Measurements from ENCODE around the gene FILIP1. TPM values are rescaled to one million over a fixed set of nuclear protein-coding genes. Genes with fewer than 3 reads are reported as not detected.

FILIP1 gene
- total and polyA plus RNA-seq, 4 donors: 2.0 to 10.4 (median 5.4) TPM

DNA sequence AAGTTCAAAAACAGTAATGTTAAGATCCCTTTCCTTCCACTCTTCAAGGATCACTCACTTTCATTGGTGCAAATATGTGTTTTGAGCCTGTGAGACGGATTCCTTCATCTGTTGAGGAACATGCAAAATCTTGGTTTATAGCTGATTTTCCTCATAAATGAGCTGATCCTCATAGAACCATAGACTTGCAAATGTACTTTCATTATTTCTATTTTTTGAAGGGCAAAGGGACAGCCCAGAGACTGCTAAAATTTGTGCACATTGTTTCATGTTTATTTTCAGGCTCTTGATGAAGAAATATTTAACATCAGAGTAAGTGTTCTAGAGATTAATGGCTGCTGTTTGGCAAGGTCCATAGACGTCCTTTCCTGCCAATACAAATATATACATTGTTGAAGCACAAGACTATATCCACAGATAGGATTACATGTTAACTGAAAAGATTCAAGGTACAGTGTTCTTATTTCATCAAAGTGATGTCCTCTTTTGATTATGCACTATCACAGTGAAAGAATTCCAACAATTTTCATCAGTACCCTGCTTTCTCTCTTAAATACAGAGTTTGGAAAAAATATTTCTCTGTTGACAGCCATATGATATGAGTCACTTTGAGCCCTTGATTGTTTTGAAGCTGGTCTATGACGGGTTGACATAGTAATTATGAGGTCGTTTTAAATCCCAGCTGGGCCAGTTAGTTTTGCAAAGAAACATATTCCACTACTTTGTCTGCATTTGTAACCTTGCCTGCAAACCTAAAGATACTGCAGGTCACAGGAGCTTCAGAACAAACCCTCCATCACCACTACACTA is 95.7 kb downstream of the FILIP1 start:
- no peak overlapping the region for H3K27ac ChIP-seq (ENCODE audit: low read depth, low read length)
- no peak overlapping the region for H3K4me3 ChIP-seq (ENCODE audit: low read depth, low read length)
- H3K36me3 ChIP-seq (ENCODE audit: control insufficient read depth, insufficient read depth, low read length): no peaks in the 10 kb centered on the region
- WGBS (ENCODE audit: insufficient coverage): no CpG with 5 or more reads among the region's 4 CpGs
- H3K27me3 ChIP-seq (ENCODE audit: control insufficient read depth, insufficient read depth, low read length): no peaks in the 10 kb centered on the region
- no peak for DNase-seq (ENCODE audit: low read depth in 4 of 6, low spot score in 6 of 6)
- H3K4me1 ChIP-seq (ENCODE audit: control insufficient read depth, insufficient read depth, low read length): no peaks in the 10 kb centered on the region
- H3K9me3 ChIP-seq (ENCODE audit: control insufficient read depth, insufficient read depth, low read length): no peaks in the 10 kb centered on the region

DNA sequence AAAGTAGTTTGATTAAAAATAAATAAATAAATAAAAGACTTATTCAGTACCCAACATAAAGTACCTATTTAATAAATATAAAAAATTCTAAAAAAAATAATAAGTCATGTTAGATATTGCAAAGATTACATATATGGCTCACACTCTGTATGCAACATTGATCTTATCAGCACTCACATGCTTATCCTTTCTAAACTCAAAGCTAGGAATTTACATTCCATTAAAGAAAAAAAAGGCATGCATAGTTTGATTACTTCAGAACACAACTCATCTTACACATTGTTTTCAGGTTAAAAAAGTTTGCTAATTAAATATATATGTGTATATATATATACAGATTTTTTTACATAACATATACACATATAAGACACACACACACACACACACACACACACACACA is 96.4 kb downstream of the FILIP1 start:
- Histone ChIP-seq H3K9me3 (ENCODE audit: control insufficient read depth, insufficient read depth, low read length) (no peaks in the 10 kb centered on the region), H3K4me3 (ENCODE audit: low read depth, low read length) (no peak overlapping the region), H3K27ac (ENCODE audit: low read depth, low read length) (no peak overlapping the region), H3K36me3 (ENCODE audit: control insufficient read depth, insufficient read depth, low read length) (no peaks in the 10 kb centered on the region), H3K4me1 (ENCODE audit: control insufficient read depth, insufficient read depth, low read length) (no peaks in the 10 kb centered on the region), H3K27me3 (ENCODE audit: control insufficient read depth, insufficient read depth, low read length) (no peaks in the 10 kb centered on the region)
- no peak for DNase-seq (ENCODE audit: low read depth in 4 of 6, low spot score in 6 of 6)

DNA sequence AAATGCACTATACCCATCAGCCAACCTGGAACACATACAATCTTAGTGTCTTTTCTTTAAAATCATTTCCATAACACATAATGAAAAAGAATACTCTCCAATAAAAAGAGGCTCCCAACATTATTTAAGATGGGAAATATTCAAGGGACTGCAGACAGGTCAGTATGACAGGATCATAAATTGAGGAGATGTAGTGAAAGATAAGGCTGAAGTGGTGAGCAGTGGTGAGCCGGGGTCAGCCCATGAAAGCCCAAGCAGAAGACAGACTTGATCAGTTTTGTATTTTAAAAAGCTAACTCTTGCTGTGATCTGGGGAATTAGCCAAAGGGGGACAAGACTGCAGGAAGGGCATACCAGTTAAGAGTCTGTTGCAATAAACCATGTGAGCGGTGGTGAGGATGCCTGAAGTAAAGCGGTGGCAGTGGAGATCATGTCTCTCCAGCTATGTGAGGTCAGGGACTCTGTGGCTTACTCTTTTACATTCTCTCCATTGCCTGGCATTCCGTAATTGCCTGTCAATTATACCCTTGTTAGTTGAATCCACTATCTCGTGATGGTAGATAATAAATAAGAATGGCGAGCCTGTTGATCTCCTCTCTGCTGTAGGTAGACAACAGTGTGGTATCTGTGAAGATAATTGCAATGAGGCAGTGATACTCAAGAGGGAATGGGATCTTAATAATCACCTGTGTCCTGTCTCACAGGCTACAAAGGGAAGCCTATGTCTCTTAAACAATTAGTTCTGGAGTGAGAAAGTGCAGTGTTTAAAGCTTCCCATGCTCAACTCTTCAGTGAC is 97.4 kb downstream of the FILIP1 start:
- 95% methylated on average over 5 of the region's 6 CpGs for whole genome bisulfite sequencing (ENCODE audit: insufficient coverage)
- DNase-seq (ENCODE audit: low read depth in 4 of 6, low spot score in 6 of 6): no peak
- H3K36me3 ChIP-seq (ENCODE audit: control insufficient read depth, insufficient read depth, low read length): no peaks in the 10 kb centered on the region
- H3K4me3 ChIP-seq (ENCODE audit: low read depth, low read length): no peak overlapping the region
- no peaks in the 10 kb centered on the region for H3K4me1 ChIP-seq (ENCODE audit: control insufficient read depth, insufficient read depth, low read length)
- no peak overlapping the region for H3K27ac ChIP-seq (ENCODE audit: low read depth, low read length)
- no peaks in the 10 kb centered on the region for H3K27me3 ChIP-seq (ENCODE audit: control insufficient read depth, insufficient read depth, low read length)
- H3K9me3 ChIP-seq (ENCODE audit: control insufficient read depth, insufficient read depth, low read length): no peaks in the 10 kb centered on the region

DNA sequence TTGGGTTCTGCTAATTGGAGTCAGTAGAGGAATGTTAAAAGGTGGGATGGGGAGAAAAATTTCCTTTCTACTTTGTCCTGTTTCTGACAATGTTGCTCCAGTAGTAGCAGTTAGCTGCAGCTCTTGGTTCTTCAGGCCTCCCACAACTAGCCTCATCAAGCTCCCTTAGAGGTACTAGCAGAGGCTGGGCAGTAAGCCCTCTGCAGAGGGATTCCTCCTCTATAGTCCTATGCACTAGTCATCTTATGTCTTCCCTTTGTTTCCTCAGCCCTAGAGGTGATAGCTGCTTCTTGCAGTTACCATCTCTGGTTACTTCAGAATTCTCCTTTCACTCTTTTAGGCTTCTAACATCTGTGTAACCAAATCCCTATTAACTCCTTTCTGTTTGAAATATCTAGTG is 99.8 kb downstream of the FILIP1 start:
- Histone ChIP-seq H3K36me3 (ENCODE audit: control insufficient read depth, insufficient read depth, low read length) (no peaks in the 10 kb centered on the region), H3K9me3 (ENCODE audit: control insufficient read depth, insufficient read depth, low read length) (no peaks in the 10 kb centered on the region), H3K4me3 (ENCODE audit: low read depth, low read length) (no peak overlapping the region), H3K27me3 (ENCODE audit: control insufficient read depth, insufficient read depth, low read length) (no peaks in the 10 kb centered on the region), H3K27ac (ENCODE audit: low read depth, low read length) (no peak overlapping the region), H3K4me1 (ENCODE audit: control insufficient read depth, insufficient read depth, low read length) (no peaks in the 10 kb centered on the region)
- no peak for DNase-seq (ENCODE audit: low read depth in 4 of 6, low spot score in 6 of 6)

DNA sequence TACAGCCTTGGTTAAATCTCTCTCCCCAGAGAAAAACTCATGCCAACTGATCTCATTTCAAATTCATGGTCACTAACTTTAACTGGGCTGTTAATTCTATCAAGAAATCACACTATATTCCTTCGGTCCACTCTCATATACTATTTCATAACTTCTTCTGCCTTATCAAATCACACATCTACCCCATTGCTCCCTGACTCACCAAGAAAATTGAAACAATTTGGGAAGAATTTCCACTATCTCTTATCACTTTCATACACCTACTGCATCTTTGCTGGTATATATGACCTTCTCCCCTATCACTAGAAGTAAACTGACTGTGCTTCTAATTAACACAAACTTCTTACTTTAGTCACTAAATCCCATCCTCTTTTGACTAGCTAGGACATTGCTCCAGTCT is 102.3 kb downstream of the FILIP1 start:
- Histone ChIP-seq H3K27me3 (ENCODE audit: control insufficient read depth, insufficient read depth, low read length) (no peaks in the 10 kb centered on the region), H3K4me3 (ENCODE audit: low read depth, low read length) (no peak overlapping the region), H3K9me3 (ENCODE audit: control insufficient read depth, insufficient read depth, low read length) (no peaks in the 10 kb centered on the region), H3K36me3 (ENCODE audit: control insufficient read depth, insufficient read depth, low read length) (no peaks in the 10 kb centered on the region), H3K27ac (ENCODE audit: low read depth, low read length) (no peak overlapping the region), H3K4me1 (ENCODE audit: control insufficient read depth, insufficient read depth, low read length) (no peaks in the 10 kb centered on the region)
- no peak for DNase-seq (ENCODE audit: low read depth in 4 of 6, low spot score in 6 of 6)
- WGBS (ENCODE audit: insufficient coverage): 100% methylated on average over 1 of the region's 1 CpG

DNA sequence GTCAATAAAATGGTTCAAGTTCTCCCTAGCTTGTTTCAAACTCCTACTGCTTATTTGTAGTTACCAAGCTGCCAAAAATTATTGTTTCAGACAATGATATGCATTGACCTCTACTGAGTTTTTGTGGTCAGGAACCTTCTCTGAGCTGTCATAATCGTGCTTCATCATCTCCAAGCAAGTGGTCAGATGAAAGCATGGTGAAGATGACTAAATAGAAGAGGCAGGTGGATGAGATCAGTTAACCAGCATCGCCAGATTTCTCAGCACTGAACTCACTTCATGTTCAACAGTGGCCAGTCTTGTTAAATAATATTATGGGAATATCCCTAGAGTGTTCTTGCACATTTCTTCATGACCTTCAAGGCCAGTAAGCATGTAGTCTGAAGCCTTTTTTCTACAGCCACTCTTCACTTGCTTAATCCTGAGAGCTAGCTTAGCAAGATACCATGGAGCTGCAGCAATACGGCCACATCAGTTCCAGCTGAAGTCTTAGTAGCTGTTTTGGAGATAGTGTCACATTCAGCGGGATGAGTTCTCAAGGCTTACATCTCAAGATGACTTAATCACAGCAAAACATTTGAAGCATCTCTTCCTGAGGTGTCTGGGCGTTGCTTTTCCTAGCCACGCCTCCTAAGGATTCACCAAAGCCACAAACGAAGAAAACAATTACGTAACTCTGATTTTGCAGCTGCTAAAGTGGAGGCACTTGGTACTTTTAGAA is 107.4 kb downstream of the FILIP1 start:
- Histone ChIP-seq H3K9me3 (ENCODE audit: control insufficient read depth, insufficient read depth, low read length) (no peaks in the 10 kb centered on the region), H3K4me1 (ENCODE audit: control insufficient read depth, insufficient read depth, low read length) (peaks cover 3% of the 10 kb centered on the region), H3K4me3 (ENCODE audit: low read depth, low read length) (no peak overlapping the region), H3K27me3 (ENCODE audit: control insufficient read depth, insufficient read depth, low read length) (no peaks in the 10 kb centered on the region), H3K27ac (ENCODE audit: low read depth, low read length) (no peak overlapping the region), H3K36me3 (ENCODE audit: control insufficient read depth, insufficient read depth, low read length) (no peaks in the 10 kb centered on the region)
- WGBS (ENCODE audit: insufficient coverage): 95% methylated on average over 6 of the region's 8 CpGs
- no peak for DNase-seq (ENCODE audit: low read depth in 4 of 6, low spot score in 6 of 6)

DNA sequence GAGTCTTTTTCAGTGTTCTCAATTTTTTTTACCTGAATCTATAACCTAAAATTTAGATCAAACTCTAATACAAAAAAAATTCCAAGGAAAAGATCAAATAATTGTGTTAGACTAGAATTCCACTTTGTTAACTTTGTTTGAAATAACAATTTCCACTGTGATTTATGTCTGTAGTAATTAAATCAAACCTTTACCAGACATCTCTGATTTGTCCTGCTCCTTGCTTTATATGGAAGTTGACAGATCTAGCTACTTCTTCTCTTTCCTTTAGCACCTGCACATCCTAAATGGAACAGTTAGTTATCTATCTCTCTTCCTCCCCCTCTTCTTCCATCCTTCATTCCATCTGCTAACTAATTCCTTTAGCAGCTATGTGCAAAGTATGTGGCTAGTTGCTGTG is 109.5 kb downstream of the FILIP1 start:
- Histone ChIP-seq H3K27ac (ENCODE audit: low read depth, low read length) (no peak overlapping the region), H3K4me3 (ENCODE audit: low read depth, low read length) (no peak overlapping the region), H3K27me3 (ENCODE audit: control insufficient read depth, insufficient read depth, low read length) (no peaks in the 10 kb centered on the region), H3K4me1 (ENCODE audit: control insufficient read depth, insufficient read depth, low read length) (peaks cover 3% of the 10 kb centered on the region), H3K9me3 (ENCODE audit: control insufficient read depth, insufficient read depth, low read length) (no peaks in the 10 kb centered on the region), H3K36me3 (ENCODE audit: control insufficient read depth, insufficient read depth, low read length) (no peaks in the 10 kb centered on the region)
- no peak for DNase-seq (ENCODE audit: low read depth in 4 of 6, low spot score in 6 of 6)

DNA sequence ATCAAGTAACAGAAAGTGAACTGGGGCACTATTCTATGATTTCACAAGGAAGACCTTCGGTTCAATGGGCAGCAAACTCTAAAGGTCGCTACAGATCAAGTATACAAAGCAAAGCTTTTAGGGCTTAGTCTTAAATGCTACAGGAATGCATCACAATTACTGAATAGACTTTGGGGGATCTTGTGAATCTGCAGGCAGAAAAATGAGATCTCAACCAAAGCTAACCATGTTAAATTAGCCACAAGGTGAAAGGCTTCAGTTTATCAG is 111.0 kb downstream of the FILIP1 start:
- no peak overlapping the region for H3K4me3 ChIP-seq (ENCODE audit: low read depth, low read length)
- no CpG with 5 or more reads among the region's 2 CpGs for WGBS (ENCODE audit: insufficient coverage)
- H3K36me3 ChIP-seq (ENCODE audit: control insufficient read depth, insufficient read depth, low read length): no peaks in the 10 kb centered on the region
- peak overlapping the region; percentile 78 for H3K27ac ChIP-seq (ENCODE audit: low read depth, low read length)
- H3K27me3 ChIP-seq (ENCODE audit: control insufficient read depth, insufficient read depth, low read length): no peaks in the 10 kb centered on the region
- no peaks in the 10 kb centered on the region for H3K9me3 ChIP-seq (ENCODE audit: control insufficient read depth, insufficient read depth, low read length)
- H3K4me1 ChIP-seq (ENCODE audit: control insufficient read depth, insufficient read depth, low read length): peaks cover 3% of the 10 kb centered on the region
- no peak for DNase-seq (ENCODE audit: low read depth in 4 of 6, low spot score in 6 of 6)

DNA sequence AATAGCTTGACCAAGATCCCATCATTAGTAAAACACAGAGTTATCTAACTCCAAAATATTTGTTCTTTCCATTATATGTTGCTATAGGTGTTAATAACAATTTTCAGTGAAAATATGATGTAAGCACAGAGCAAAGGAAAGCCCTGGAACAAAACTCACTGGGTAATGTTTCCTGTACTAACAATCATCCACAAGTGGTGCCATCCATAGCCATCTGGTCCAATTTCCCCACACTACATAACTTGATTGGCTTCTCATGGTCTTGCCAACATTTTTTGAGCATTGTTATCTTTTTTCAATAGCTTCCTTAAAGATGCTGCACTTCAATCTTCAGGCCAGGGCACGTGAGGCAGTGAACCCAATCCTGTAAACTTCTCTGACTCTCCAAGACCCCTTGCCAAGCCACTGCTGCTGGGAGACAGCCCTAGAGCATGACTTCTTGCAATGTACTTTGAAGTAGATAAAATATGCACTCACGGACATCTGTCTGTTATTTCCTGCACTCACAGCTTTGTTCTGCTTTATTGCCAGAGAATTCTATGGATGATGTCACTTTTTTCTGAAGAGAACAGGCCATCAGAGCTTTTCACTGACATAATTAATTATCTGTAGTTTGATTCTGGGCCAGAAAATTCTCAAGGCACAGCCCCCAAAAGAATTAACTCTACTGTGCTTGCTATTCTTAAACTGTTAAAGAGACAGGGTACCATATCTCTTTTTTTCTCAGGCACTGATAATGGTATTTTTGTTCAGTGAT is 111.5 kb downstream of the FILIP1 start:
- peak in 4 of 6 donors; percentile 10 to 73 (median 48) for DNase-seq (ENCODE audit: low read depth in 4 of 6, low spot score in 6 of 6)
- Histone ChIP-seq H3K36me3 (ENCODE audit: control insufficient read depth, insufficient read depth, low read length) (no peaks in the 10 kb centered on the region), H3K27ac (ENCODE audit: low read depth, low read length) (peak overlapping the region; percentile 78), H3K9me3 (ENCODE audit: control insufficient read depth, insufficient read depth, low read length) (no peaks in the 10 kb centered on the region), H3K4me3 (ENCODE audit: low read depth, low read length) (no peak overlapping the region), H3K4me1 (ENCODE audit: control insufficient read depth, insufficient read depth, low read length) (peaks cover 3% of the 10 kb centered on the region), H3K27me3 (ENCODE audit: control insufficient read depth, insufficient read depth, low read length) (no peaks in the 10 kb centered on the region)
- no CpG with 5 or more reads among the region's 2 CpGs for WGBS (ENCODE audit: insufficient coverage)

All from spinal cord (tissue), 10 donors.